H1 (cell line): Measurements from ENCODE around the gene SLC10A2. TPM values are rescaled to one million over a fixed set of nuclear protein-coding genes. Genes with fewer than 3 reads are reported as not detected.

Experiments
- CTCF ChIA-PET: fragments of 300-600 bp; sonication (Branson Sonifier 250); formaldehyde crosslinking; loops from one replicate; lab custom pipeline; 2021; ENCODE audit not compliant: partially characterized antibody; lab: Charles Lee
- POLR2A ChIA-PET: fragments of 300-600 bp; sonication (Branson Sonifier 250); formaldehyde crosslinking; loops from one replicate; lab custom pipeline; 2021; ENCODE audit warnings: inconsistent platforms; ENCODE audit not compliant: partially characterized antibody; lab: Charles Lee
- DNase-seq, 2 experiments: peaks; one replicate each; pipeline versions ENCODE4 v3.0.0 to v3.0.0-alpha.2; 2010 to 2022; ENCODE audit warnings: low spot score in 2 of 2, low read depth in 1 of 2, mixed read lengths in 1 of 2
- FAIRE-seq: peaks from 2 replicates; lab custom pipeline; 2011; peaks lifted over from hg19 to GRCh38; lab: Jason Lieb, UNC
- H2AFZ ChIP-seq: 2 replicates; pipeline ENCODE4 v1.8.1; 2012; ENCODE audit warnings: low read length, inconsistent platforms
- H2AK5ac ChIP-seq: 2 replicates; pipeline ENCODE4 v1.6.1; 2013; ENCODE audit warnings: low read depth, low read length
- H2BK120ac ChIP-seq: replicated peaks from 2 replicates; pipeline ENCODE3; 2013; ENCODE audit warnings: low read depth, low read length, inconsistent platforms
- H2BK12ac ChIP-seq: 2 replicates; pipeline ENCODE4 v1.6.1; 2013; ENCODE audit warnings: low read depth, low read length
- H2BK15ac ChIP-seq: 2 replicates; pipeline ENCODE4 v1.6.1; 2013; ENCODE audit warnings: low read length
- H2BK20ac ChIP-seq: 2 replicates; pipeline ENCODE4 v1.6.1; 2013; ENCODE audit warnings: low read length
- H2BK5ac ChIP-seq: 2 replicates; pipeline ENCODE4 v1.6.1; 2013; ENCODE audit warnings: low read depth, low read length
- H3K14ac ChIP-seq: 2 replicates; pipeline ENCODE4 v1.6.1; 2013; ENCODE audit warnings: inconsistent platforms; ENCODE audit not compliant: insufficient read length
- H3K18ac ChIP-seq: 2 replicates; pipeline ENCODE4 v1.6.1; 2013; ENCODE audit warnings: low read length; ENCODE audit errors: extremely low read depth
- H3K23ac ChIP-seq: 2 replicates; pipeline ENCODE4 v1.6.1; 2013; ENCODE audit warnings: inconsistent platforms; ENCODE audit not compliant: insufficient read length
- H3K23me2 ChIP-seq: 2 replicates; pipeline ENCODE4 v1.6.1; 2013; ENCODE audit warnings: low read depth, low read length
- H3K27ac ChIP-seq: 2 replicates; pipeline ENCODE4 v1.6.1; 2011; ENCODE audit warnings: low read depth, low read length, inconsistent platforms
- H3K27me3 ChIP-seq, 4 experiments: replicated peaks in 1 of 4; 1 replicate in 1 of 4; 2 replicates in 3 of 4; pipeline versions ENCODE4 v1.6.1 to v1.8.1; 2011 to 2013; ENCODE audit warnings: low read length in 3 of 4, mild to moderate bottlenecking in 3 of 4, inconsistent platforms in 2 of 4, mixed read lengths in 2 of 4, moderate library complexity in 1 of 4; ENCODE audit not compliant: control insufficient read depth in 3 of 4, insufficient read depth in 3 of 4; ENCODE audit errors: extremely low read depth in 1 of 4
- H3K36me3 ChIP-seq, 4 experiments: 2 replicates each; pipeline versions ENCODE4 v1.6.1 to v1.8.1; 2011 to 2013; ENCODE audit warnings: mild to moderate bottlenecking in 4 of 4, low read length in 3 of 4, moderate library complexity in 2 of 4, control low read depth in 1 of 4, inconsistent platforms in 1 of 4; ENCODE audit not compliant: insufficient read depth in 4 of 4, control insufficient read depth in 2 of 4
- H3K4ac ChIP-seq: replicated peaks from 2 replicates; pipeline ENCODE3; 2013; ENCODE audit warnings: low read length, low read depth, mixed read lengths, inconsistent platforms; ENCODE audit not compliant: insufficient read length
- H3K4me1 ChIP-seq, 4 experiments: replicated peaks in 1 of 4; 1 replicate in 1 of 4; 2 replicates in 3 of 4; pipeline versions ENCODE4 v1.6.1 to v1.8.1; 2011 to 2013; ENCODE audit warnings: low read length in 3 of 4, inconsistent platforms in 2 of 4, mixed read lengths in 1 of 4; ENCODE audit not compliant: insufficient read depth in 4 of 4, control insufficient read depth in 3 of 4
- H3K4me2 ChIP-seq, 2 experiments: 2 replicates each; pipeline versions ENCODE4 v1.6.1 to v1.8.1; 2011 to 2013; ENCODE audit warnings: low read depth in 2 of 2, low read length in 2 of 2, control low read depth in 1 of 2, inconsistent platforms in 1 of 2, mild to moderate bottlenecking in 1 of 2; ENCODE audit not compliant: insufficient read depth in 1 of 2
- H3K4me3 ChIP-seq, 4 experiments: fragments of 200-600, 300-600 bp in 1 of 4; sonication (generic), shearing (Covaris generic), sonication (Bioruptor Twin) in 1 of 4; 2 replicates each; pipeline versions ENCODE4 v1.5.1 to v1.8.1; 2011 to 2016; ENCODE audit warnings: low read length in 4 of 4, low read depth in 3 of 4, control low read depth in 2 of 4, inconsistent platforms in 2 of 4, mild to moderate bottlenecking in 2 of 4, mixed read lengths in 1 of 4, moderate library complexity in 1 of 4; ENCODE audit not compliant: insufficient read depth in 2 of 4; ENCODE audit errors: extremely low read depth in 1 of 4
- H3K56ac ChIP-seq: replicated peaks from 2 replicates; pipeline ENCODE3; 2013; ENCODE audit warnings: low read depth, mild to moderate bottlenecking, mixed read lengths, low read length, inconsistent platforms; ENCODE audit not compliant: insufficient read length
- H3K79me1 ChIP-seq: 2 replicates; pipeline ENCODE4 v1.6.1; 2013; ENCODE audit warnings: low read depth, low read length, control low read depth
- H3K79me2 ChIP-seq, 2 experiments: 2 replicates each; pipeline versions ENCODE4 v1.6.1 to v1.8.1; 2012 to 2013; ENCODE audit warnings: low read length in 2 of 2, mild to moderate bottlenecking in 2 of 2, inconsistent platforms in 1 of 2; ENCODE audit not compliant: insufficient read depth in 2 of 2, control insufficient read depth in 1 of 2
- H3K9ac ChIP-seq, 4 experiments: replicated peaks in 1 of 4; 1 replicate in 1 of 4; 2 replicates in 3 of 4; pipeline versions ENCODE4 v1.6.1 to v1.8.1; 2011 to 2013; ENCODE audit warnings: low read depth in 3 of 4, low read length in 3 of 4, control low read depth in 2 of 4, mild to moderate bottlenecking in 2 of 4, moderate library complexity in 2 of 4, inconsistent platforms in 1 of 4; ENCODE audit errors: extremely low read depth in 1 of 4
- H3K9me3 ChIP-seq, 2 experiments: 2 replicates each; pipeline versions ENCODE4 v1.6.1 to v1.8.1; 2012 to 2013; ENCODE audit warnings: mild to moderate bottlenecking in 2 of 2, moderate library complexity in 2 of 2, control low read depth in 1 of 2, inconsistent platforms in 1 of 2, low read depth in 1 of 2, low read length in 1 of 2, mixed read lengths in 1 of 2; ENCODE audit not compliant: insufficient read depth in 2 of 2
- H4K20me1 ChIP-seq, 2 experiments: replicated peaks in 1 of 2; 2 replicates each; pipeline versions ENCODE3 to v1.8.1; 2011 to 2013; ENCODE audit warnings: inconsistent platforms in 2 of 2, low read length in 2 of 2, mild to moderate bottlenecking in 1 of 2; ENCODE audit not compliant: insufficient read depth in 2 of 2, control insufficient read depth in 1 of 2
- H4K5ac ChIP-seq: 2 replicates; pipeline ENCODE4 v1.6.1; 2013; ENCODE audit warnings: low read length, low read depth, mixed read lengths, inconsistent platforms; ENCODE audit not compliant: insufficient read length
- H4K8ac ChIP-seq: 2 replicates; pipeline ENCODE4 v1.8.0; 2013; ENCODE audit warnings: mild to moderate bottlenecking, moderate library complexity, low read length, inconsistent platforms; ENCODE audit not compliant: insufficient read depth; ENCODE audit errors: extremely low read depth
- H4K91ac ChIP-seq: replicated peaks from 2 replicates; pipeline ENCODE3; 2013; ENCODE audit warnings: low read length, mixed read lengths, inconsistent platforms; ENCODE audit not compliant: insufficient read length
- ATF3 ChIP-seq: IDR thresholded peaks from 2 replicates; pipeline ENCODE4 v1.6.1; 2011; ENCODE audit warnings: low read depth, mild to moderate bottlenecking, low read length; ENCODE audit not compliant: insufficient read depth
- GTF2F1 ChIP-seq: IDR thresholded peaks from 2 replicates; pipeline ENCODE4 v1.6.1; 2012; ENCODE audit warnings: low read depth, low read length, improper control_type of control experiment, borderline replicate concordance
- PHF8 ChIP-seq: fragments of 200-600 bp; sonication (generic); conservative IDR thresholded peaks from 2 replicates; pipeline ENCODE4 v1.7.1; 2012; ENCODE audit warnings: low read depth, mild to moderate bottlenecking, inconsistent platforms, low read length, moderate library complexity
- RBBP5 ChIP-seq: IDR thresholded peaks from 2 replicates; pipeline ENCODE4 v1.7.1; 2012; ENCODE audit warnings: low read depth, mild to moderate bottlenecking, inconsistent platforms, low read length, moderate library complexity, borderline replicate concordance
- RFX5 ChIP-seq: IDR thresholded peaks from 2 replicates; pipeline ENCODE4 v1.6.1; 2011; ENCODE audit warnings: low read depth, low read length, improper control_type of control experiment, borderline replicate concordance
- SAP30 ChIP-seq: fragments of 300-600 bp; sonication (generic); IDR thresholded peaks from 2 replicates; pipeline ENCODE4 v1.7.1; 2012; ENCODE audit warnings: low read length, moderate library complexity, mild to moderate bottlenecking, inconsistent platforms; ENCODE audit not compliant: insufficient read depth, insufficient replicate concordance
- SIN3A ChIP-seq, 2 experiments: IDR thresholded peaks in 1 of 2; conservative IDR thresholded peaks in 1 of 2; 2 replicates each; pipeline ENCODE4 v1.6.1; 2011 to 2012; ENCODE audit warnings: low read length in 2 of 2, improper control_type of control experiment in 1 of 2, low read depth in 1 of 2, mild to moderate bottlenecking in 1 of 2
- TCF12 ChIP-seq: IDR thresholded peaks from 2 replicates; pipeline ENCODE4 v1.6.1; 2011; ENCODE audit warnings: low read depth, mild to moderate bottlenecking, low read length
- USF2 ChIP-seq: IDR thresholded peaks from 2 replicates; pipeline ENCODE4 v1.6.1; 2011; ENCODE audit warnings: low read length, improper control_type of control experiment
- YY1 ChIP-seq: IDR thresholded peaks from 2 replicates; pipeline ENCODE4 v1.6.1; 2011; ENCODE audit warnings: low read depth, mild to moderate bottlenecking, low read length
- ZNF274 ChIP-seq: IDR thresholded peaks from 2 replicates; pipeline ENCODE4 v1.7.0; 2012; ENCODE audit warnings: low read length, borderline replicate concordance; ENCODE audit errors: extremely low read depth
- WGBS, 2 experiments: shearing (Covaris generic) in 1 of 2; methylation state at CpG; one replicate each; pipeline versions ENCODE4 v1.1.6 to v1.1.7; 2013 to 2015; ENCODE audit warnings: low lambda C conversion rate in 2 of 2, mixed read lengths in 2 of 2, inconsistent platforms in 1 of 2, low coverage in 1 of 2, missing lambda C conversion rate in 1 of 2; ENCODE audit not compliant: insufficient replicate concordance in 2 of 2, insufficient coverage in 1 of 2, insufficient read length in 1 of 2; ENCODE audit errors: extremely low coverage in 1 of 2, missing lambda C conversion rate in 1 of 2; 5-methylcytosine and 5-hydroxymethylcytosine counted together
- polyA plus RNA-seq, 7 experiments: library from polyadenylated mRNA; depleted of rRNA in 3 of 7; stranded (reverse) in 5 of 7; unstranded in 2 of 7; fragments of >200 nt in 5 of 7; fragments of 200-250 nt in 2 of 7; gene quantifications; 1 replicate in 5 of 7; 2 replicates in 1 of 7; 4 replicates in 1 of 7; pipeline versions ENCODE4 v1.2.1 to v1.2.3, GENCODE V29; 2011 to 2013; ENCODE audit warnings: missing spikeins in 2 of 7, mixed read lengths in 2 of 7
- total RNA-seq: library from RNA; stranded (reverse); fragmentation: NEBNext Ultra II Directional; extraction: Animal tissue kit (Norgen Biotek cat#: 25700); gene quantifications from 2 replicates; pipeline ENCODE4 v1.2.1, GENCODE V29; 2021

SLC10A2 gene
- total and polyA plus RNA-seq, 2 of the 8 experiments (the other 6 are each of a cell fraction or from before 2014, with no cell fraction given), result not detected

GRCh38 chr13:103097366-103097928 is 31.2 kb upstream of the SLC10A2 start:
- Histone ChIP-seq H3K79me2 (no peaks in the 10 kb centered on the region), H4K5ac (no peak overlapping the region)
- TF ChIP-seq ATF3, result no peak
- no peak for TF ChIP-seq SAP30
- no peak for TF ChIP-seq GTF2F1
- no peak for TF ChIP-seq PHF8
- no peak for TF ChIP-seq SIN3A (conservative IDR thresholded peaks at IDR 0.05 in 1 of 2, IDR thresholded peaks at IDR 0.05 in 1 of 2; ENCODE audit: low read depth in 1 of 2, low read length in 2 of 2)
- no peak for TF ChIP-seq YY1
- no peak for TF ChIP-seq RFX5
- no peak for TF ChIP-seq RBBP5
- no peak for TF ChIP-seq ZNF274
- TF ChIP-seq TCF12, result no peak
- no peak for TF ChIP-seq USF2

More at GRCh38 chr13:103097366-103097928, 31.2 kb upstream of the SLC10A2 start:
- no peak overlapping the region for H3K14ac ChIP-seq
- H3K4ac ChIP-seq, result no peak overlapping the region
- peaks cover 17% of the 10 kb centered on the region in 2 experiments for H3K9me3 ChIP-seq
- H2BK120ac ChIP-seq, result no peak overlapping the region
- no peak overlapping the region for H3K4me2 ChIP-seq
- no peaks in the 10 kb centered on the region for H3K27me3 ChIP-seq
- no peaks in the 10 kb centered on the region for H4K20me1 ChIP-seq
- DNase-seq (no peak), FAIRE-seq (no peak)
- H3K27ac ChIP-seq, result no peak overlapping the region
- H4K8ac ChIP-seq, result no peak overlapping the region
- POLR2A ChIA-PET, result no interaction called here
- no peak overlapping the region for H2BK12ac ChIP-seq
- WGBS, 2 experiments, result 91% methylated on average over 7 of the region's 7 CpGs; no CpG with 5 or more reads in 1 of the 2 experiments
- no peaks in the 10 kb centered on the region for H3K36me3 ChIP-seq
- H4K91ac ChIP-seq, result no peak overlapping the region
- no peak overlapping the region for H3K9ac ChIP-seq
- no peak overlapping the region for H2BK20ac ChIP-seq
- H3K4me3 ChIP-seq, result no peak overlapping the region
- H3K18ac ChIP-seq, result no peak overlapping the region
- CTCF ChIA-PET, result interaction anchor here (0.6 to 1.2 kb wide), 2 partner anchors 43 to 54 kb away, joined by 3 read pairs; no protein-coding TSS in a partner anchor
- H3K4me1 ChIP-seq, result peaks cover 0 to 5% (median 2%) of the 10 kb centered on the region in 4 experiments; a peak in 6 of 7 replicates
- H3K23ac ChIP-seq, result no peak overlapping the region
- H2AK5ac ChIP-seq, result no peak overlapping the region
- 0 out of 2 replicates have a peak, but pooled peaks cover 2% of the 10 kb centered on the region for H3K23me2 ChIP-seq
- H3K56ac ChIP-seq, result no peak overlapping the region
- H2BK5ac ChIP-seq, result no peak overlapping the region
- H2AFZ ChIP-seq, result no peak overlapping the region
- H2BK15ac ChIP-seq, result no peak overlapping the region
- H3K79me1 ChIP-seq, result no peaks in the 10 kb centered on the region
